Ovary (tissue), 9 donors: ENCODE data around the gene OR1D5. TPM values are rescaled to one million over a fixed set of nuclear protein-coding genes. Genes with fewer than 3 reads are reported as not detected.

Experiments used
- DNase-seq, 5 donors: peaks; one replicate each; pipeline ENCODE4 v3.0.0-alpha.2; 2019 to 2020
- H3K27ac ChIP-seq, 2 donors: fragments of 200-600 bp; one replicate each; pipeline versions ENCODE4 v1.5.1 to v1.8.0; 2019 to 2022
- H3K27me3 ChIP-seq: fragments of 200-600 bp; one replicate; pipeline ENCODE4 v1.8.0; 2022
- H3K36me3 ChIP-seq: fragments of 200-600 bp; sonication (generic); one replicate; pipeline ENCODE4 v1.5.1; 2019
- H3K4me1 ChIP-seq: one replicate; pipeline ENCODE4 v1.8.1; 2013; ENCODE audit warnings: mild to moderate bottlenecking, moderate library complexity; ENCODE audit not compliant: insufficient read depth
- H3K4me3 ChIP-seq: fragments of 200-600 bp; sonication (generic); one replicate; pipeline ENCODE4 v1.5.1; 2017
- H3K9me3 ChIP-seq, 2 donors: fragments of 200-600 bp in 1 of 2; sonication (generic) in 1 of 2; one replicate each; pipeline versions ENCODE4 v1.5.1 to v1.8.1; 2013 to 2019; ENCODE audit warnings: mild to moderate bottlenecking in 1 of 2, moderate library complexity in 1 of 2
- CTCF ChIP-seq, 3 donors: fragments of 450-650 bp in 2 of 3; fragments of 200-600 bp in 1 of 3; IDR thresholded peaks; one replicate each; pipeline versions ENCODE4 v1.5.1 to v1.8.0; 2016 to 2022; ENCODE audit warnings: antibody characterized with exemption in 3 of 3, mild to moderate bottlenecking in 1 of 3
- EP300 ChIP-seq: sonication (generic); formaldehyde crosslinking; IDR thresholded peaks from one replicate; pipeline ENCODE4 v1.6.1; 2017; ENCODE audit warnings: antibody characterized with exemption
- POLR2A ChIP-seq: fragments of 450-650 bp; IDR thresholded peaks from one replicate; pipeline ENCODE4 v1.6.1; 2017; ENCODE audit warnings: antibody characterized with exemption, mild to moderate bottlenecking, moderate library complexity
- WGBS, 3 donors: extraction: QIAGEN DNeasy Blood & Tissue Kit in 1 of 3; methylation state at CpG; one replicate each; pipeline versions ENCODE4 v1.1.5 to v1.1.7; 2013 to 2017; 5-methylcytosine and 5-hydroxymethylcytosine counted together
- intact Hi-C, 4 donors: fragments of 100-400 bp; cut with DNase I; formaldehyde crosslinking; loops; one replicate each; pipeline versions ENCODE4 v1.11.0 to v1.15.1; 2022 to 2023
- polyA plus RNA-seq, 2 donors: library from polyadenylated mRNA; stranded (reverse); fragments of 200-250 nt in 1 of 2; fragments of 350-450 nt in 1 of 2; fragmentation: Illumina TruSeq in 1 of 2; extraction: RNeasy Lipid Tissue Mini Kit (QIAGEN cat#74804) in 1 of 2; gene quantifications; one replicate each; pipeline ENCODE4 v1.2.3, GENCODE V29; 2013 to 2014
- total RNA-seq, 7 donors: library from RNA; depleted of rRNA in 2 of 7; stranded (reverse); fragments of >200 nt in 2 of 7; fragmentation: NEBNext Ultra II Directional in 3 of 7; extraction: Animal tissue kit (Norgen Biotek cat#: 25700) in 3 of 7; gene quantifications; one replicate each; pipeline versions ENCODE4 v1.1.0 to v1.2.4, GENCODE V29; 2016 to 2023
- donor health status: DM: no; HTN: no; CAD: no; lungs with moderate emphysema.
- donor health status: DM: no; HTN: no; CAD: no.
- donor health status: Bipolar disorder and iron deficiency.
- donor health status: DM: yes; HTN: yes; CAD: no.
- donor health status: DM: no; HTN: no; CAD: no.
- donor health status: DM: yes; HTN: yes; CAD: no.

The OR1D5 gene
- total and polyA plus RNA-seq, 9 donors: not detected

GRCh38 chr17:3048727-3049471 is 14.5 kb downstream of the OR1D5 start:
- no peak for TF ChIP-seq POLR2A
- TF ChIP-seq CTCF (IDR thresholded peaks at IDR 0.05): peak; percentile 26 to 68 (median 46)

GRCh38 chr17:3046753-3047152 is 16.7 kb downstream of the OR1D5 start:
- Histone ChIP-seq H3K36me3 (no peaks in the 10 kb centered on the region), H3K9me3 (peaks cover 0 to 7% of the 10 kb centered on the region in 2 donors), H3K27ac (no peak overlapping the region), H3K4me1 (peaks cover 2% of the 10 kb centered on the region), H3K4me3 (no peak overlapping the region), H3K27me3 (no peaks in the 10 kb centered on the region)
- intact Hi-C loops: no loop called here
- DNase-seq: no peak
- 69 to 86% (median 82%) methylated on average over 3 of the region's 3 CpGs for WGBS, 3 donors
- TF ChIP-seq CTCF (IDR thresholded peaks at IDR 0.05) (no peak), EP300 (no peak), POLR2A (no peak)

More at GRCh38 chr17:3048727-3049471, 14.5 kb downstream of the OR1D5 start:
- Histone ChIP-seq H3K4me3 (peak overlapping the region; percentile 52), H3K27me3 (no peaks in the 10 kb centered on the region), H3K27ac (peak overlapping the region in 1 of 2 donors; percentile 48), H3K4me1 (peaks cover 2% of the 10 kb centered on the region), H3K36me3 (no peaks in the 10 kb centered on the region), H3K9me3 (peaks cover 0 to 4% of the 10 kb centered on the region in 2 donors)
- WGBS, 3 donors: 1% methylated on average over 46 to 50 of the region's 50 CpGs
- intact Hi-C loops: no loop called here
- DNase-seq: peak; percentile 85 to 97 (median 91)

DNA sequence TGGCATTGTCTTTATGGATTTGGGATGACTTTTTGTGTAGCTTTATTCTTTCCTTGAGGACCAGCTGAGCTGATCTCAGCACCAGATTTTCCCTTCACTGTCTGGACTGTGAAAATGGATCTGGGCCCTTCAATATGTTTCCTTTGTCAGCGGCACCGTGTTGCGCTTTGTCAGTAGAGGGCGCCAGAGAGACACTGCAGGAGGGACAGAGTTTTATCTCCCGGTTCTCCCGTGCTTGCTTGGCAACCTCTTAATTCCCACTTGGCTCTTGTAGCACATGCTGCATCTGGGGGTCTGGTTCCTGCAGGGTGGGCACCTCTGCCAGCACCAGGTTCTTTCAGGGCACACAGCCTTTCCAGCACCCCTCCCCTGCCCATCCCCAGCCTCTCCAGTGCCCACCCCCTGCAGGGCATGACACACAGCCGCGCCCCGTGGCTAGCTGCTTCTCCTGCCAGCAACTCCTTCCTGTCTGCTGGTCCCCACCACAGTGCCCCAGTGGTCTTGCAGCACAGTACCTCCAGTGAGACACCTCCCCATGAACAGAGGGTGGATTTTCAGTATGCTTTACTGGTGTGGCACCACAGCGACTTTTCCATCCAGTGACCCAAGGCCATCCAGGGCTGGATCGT is 19.6 kb downstream of the OR1D5 start:
- Histone ChIP-seq H3K27ac (no peak overlapping the region), H3K27me3 (no peaks in the 10 kb centered on the region), H3K36me3 (no peaks in the 10 kb centered on the region), H3K9me3 (peaks cover 0 to 7% of the 10 kb centered on the region in 2 donors), H3K4me1 (no peaks in the 10 kb centered on the region), H3K4me3 (no peak overlapping the region)
- intact Hi-C loops: no loop called here
- TF ChIP-seq EP300 (no peak), CTCF (IDR thresholded peaks at IDR 0.05) (no peak), POLR2A (no peak)
- WGBS, 3 donors: 60 to 71% (median 61%) methylated on average over 11 of the region's 11 CpGs
- DNase-seq: no peak

DNA sequence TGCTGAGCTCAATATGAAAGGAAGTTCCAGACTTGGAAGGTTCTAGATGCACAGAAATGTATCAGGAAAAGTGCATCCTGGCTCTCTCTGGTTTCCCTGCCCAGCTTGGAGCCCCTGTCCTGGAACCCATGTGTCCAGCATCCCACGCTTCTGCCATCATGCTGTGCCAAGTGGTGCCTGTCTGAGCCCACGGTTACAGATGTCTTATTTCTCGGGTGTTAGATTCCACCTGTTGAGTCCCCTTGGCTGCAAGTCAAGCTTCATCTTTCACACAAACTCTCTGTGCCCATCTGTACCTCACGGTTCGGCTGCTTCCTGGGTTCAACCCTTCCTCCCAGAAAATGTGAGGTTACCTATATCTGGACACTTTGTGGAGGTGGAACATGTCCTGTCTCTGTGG is 22.5 kb downstream of the OR1D5 start:
- H3K27ac ChIP-seq: no peak overlapping the region
- H3K4me1 ChIP-seq: no peaks in the 10 kb centered on the region
- H3K9me3 ChIP-seq: peaks cover 0 to 7% of the 10 kb centered on the region in 2 donors
- no peaks in the 10 kb centered on the region for H3K36me3 ChIP-seq
- intact Hi-C loops: no loop called here
- H3K27me3 ChIP-seq: no peaks in the 10 kb centered on the region
- no peak overlapping the region for H3K4me3 ChIP-seq
- no peak for TF ChIP-seq EP300
- TF ChIP-seq POLR2A: no peak
- no peak for TF ChIP-seq CTCF (IDR thresholded peaks at IDR 0.05)
- DNase-seq: no peak
- WGBS, 3 donors: 51 to 55% (median 52%) methylated on average over 5 of the region's 5 CpGs
